Left lung (tissue), 10 donors: ENCODE measurements around the gene MRM2. TPM values are rescaled to one million over a fixed set of nuclear protein-coding genes. Genes with fewer than 3 reads are reported as not detected.

Experiments used
- ATAC-seq: fragments of 200-7000 bp; cut with Tn5 transposase; one replicate; pipeline ENCODE4 v1.9.1; 2020; ENCODE audit warnings: moderate library complexity
- DNase-seq, 4 donors: peaks; one replicate each; pipeline ENCODE4 v3.0.0-alpha.2; 2013 to 2020
- H3K27ac ChIP-seq, 2 donors: fragments of 200-600 bp; sonication (generic) in 1 of 2; one replicate each; pipeline versions ENCODE4 v1.5.0 to v1.8.0; 2020 to 2021
- H3K27me3 ChIP-seq, 2 donors: fragments of 200-600 bp; sonication (generic) in 1 of 2; one replicate each; pipeline versions ENCODE4 v1.5.0 to v1.8.0; 2020 to 2021
- H3K36me3 ChIP-seq, 2 donors: fragments of 200-600 bp; sonication (generic) in 1 of 2; one replicate each; pipeline versions ENCODE4 v1.5.0 to v1.8.0; 2020 to 2021
- H3K4me1 ChIP-seq, 2 donors: fragments of 200-600 bp; one replicate each; pipeline ENCODE4 v1.8.0; 2021
- H3K4me3 ChIP-seq, 2 donors: fragments of 200-600 bp; sonication (generic) in 1 of 2; one replicate each; pipeline versions ENCODE4 v1.5.0 to v1.8.0; 2020 to 2021; ENCODE audit warnings: mild to moderate bottlenecking in 1 of 2
- H3K9me3 ChIP-seq, 2 donors: fragments of 200-600 bp; sonication (generic) in 1 of 2; one replicate each; pipeline versions ENCODE4 v1.5.0 to v1.8.0; 2020 to 2021
- intact Hi-C, 2 donors: fragments of 100-400 bp; cut with DNase I; formaldehyde crosslinking; loops; one replicate each; pipeline versions ENCODE4 v1.11.2 to v1.14.2; 2022
- polyA plus RNA-seq, 6 donors: library from polyadenylated mRNA; unstranded; fragments of 120-200 nt; gene quantifications; one replicate each; pipeline ENCODE4 v1.2.1, GENCODE V29; 2013; ENCODE audit not compliant: insufficient read length in 6 of 6
- total RNA-seq, 2 donors: library from RNA; stranded (reverse); fragmentation: NEBNext Ultra II Directional; extraction: Animal tissue kit (Norgen Biotek cat#: 25700); gene quantifications; one replicate each; pipeline ENCODE4 v1.2.1, GENCODE V29; 2021
- TF ChIP-seq, protein P1 (sequence below), 2 donors: fragments of 200-600 bp; sonication (generic) in 1 of 2; IDR thresholded peaks; one replicate each; pipeline versions ENCODE4 v1.5.0 to v1.8.0; 2021; ENCODE audit warnings: antibody characterized with exemption in 2 of 2
- donor health status: DM: no; HTN: yes; CAD: no.
- donor health status: DM: no; HTN: no; CAD: no.

Gene MRM2
- total and polyA plus RNA-seq, 8 donors, result 23.0 to 36.6 (median 31.2) TPM

DNA sequence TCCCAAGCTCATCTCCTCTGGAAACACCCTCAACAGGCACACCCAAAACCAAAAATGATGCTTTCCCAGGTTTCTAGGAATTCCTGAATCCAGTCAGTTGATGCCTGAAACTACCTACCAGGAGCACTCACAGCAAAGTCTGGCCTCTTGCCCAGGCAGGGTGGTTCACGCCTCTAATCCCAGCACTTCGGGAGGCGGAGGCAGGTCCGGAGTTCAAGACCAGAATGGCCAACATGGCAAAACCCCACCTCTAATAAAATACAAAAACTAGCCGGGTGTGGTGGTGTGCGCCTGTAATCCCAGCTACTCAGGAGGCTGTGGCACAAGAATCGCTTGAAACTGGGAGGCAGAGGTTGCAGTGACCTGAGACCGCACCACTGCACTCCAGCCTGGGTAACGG is 11.1 kb downstream of the MRM2 start:
- no peak overlapping the region for H3K27ac ChIP-seq
- H3K4me1 ChIP-seq, result peaks cover 9 to 24% of the 10 kb centered on the region in 2 donors
- TF ChIP-seq, protein P1, sequence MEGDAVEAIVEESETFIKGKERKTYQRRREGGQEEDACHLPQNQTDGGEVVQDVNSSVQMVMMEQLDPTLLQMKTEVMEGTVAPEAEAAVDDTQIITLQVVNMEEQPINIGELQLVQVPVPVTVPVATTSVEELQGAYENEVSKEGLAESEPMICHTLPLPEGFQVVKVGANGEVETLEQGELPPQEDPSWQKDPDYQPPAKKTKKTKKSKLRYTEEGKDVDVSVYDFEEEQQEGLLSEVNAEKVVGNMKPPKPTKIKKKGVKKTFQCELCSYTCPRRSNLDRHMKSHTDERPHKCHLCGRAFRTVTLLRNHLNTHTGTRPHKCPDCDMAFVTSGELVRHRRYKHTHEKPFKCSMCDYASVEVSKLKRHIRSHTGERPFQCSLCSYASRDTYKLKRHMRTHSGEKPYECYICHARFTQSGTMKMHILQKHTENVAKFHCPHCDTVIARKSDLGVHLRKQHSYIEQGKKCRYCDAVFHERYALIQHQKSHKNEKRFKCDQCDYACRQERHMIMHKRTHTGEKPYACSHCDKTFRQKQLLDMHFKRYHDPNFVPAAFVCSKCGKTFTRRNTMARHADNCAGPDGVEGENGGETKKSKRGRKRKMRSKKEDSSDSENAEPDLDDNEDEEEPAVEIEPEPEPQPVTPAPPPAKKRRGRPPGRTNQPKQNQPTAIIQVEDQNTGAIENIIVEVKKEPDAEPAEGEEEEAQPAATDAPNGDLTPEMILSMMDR (IDR thresholded peaks at IDR 0.05), result no peak
- no peaks in the 10 kb centered on the region for H3K27me3 ChIP-seq
- H3K9me3 ChIP-seq, result no peaks in the 10 kb centered on the region
- ATAC-seq (no peak), DNase-seq (peak in 1 of 4 donors; percentile 30)
- intact Hi-C loops, result no loop called here
- H3K4me3 ChIP-seq, result no peak overlapping the region
- peaks cover 0 to 67% of the 10 kb centered on the region in 2 donors for H3K36me3 ChIP-seq

DNA sequence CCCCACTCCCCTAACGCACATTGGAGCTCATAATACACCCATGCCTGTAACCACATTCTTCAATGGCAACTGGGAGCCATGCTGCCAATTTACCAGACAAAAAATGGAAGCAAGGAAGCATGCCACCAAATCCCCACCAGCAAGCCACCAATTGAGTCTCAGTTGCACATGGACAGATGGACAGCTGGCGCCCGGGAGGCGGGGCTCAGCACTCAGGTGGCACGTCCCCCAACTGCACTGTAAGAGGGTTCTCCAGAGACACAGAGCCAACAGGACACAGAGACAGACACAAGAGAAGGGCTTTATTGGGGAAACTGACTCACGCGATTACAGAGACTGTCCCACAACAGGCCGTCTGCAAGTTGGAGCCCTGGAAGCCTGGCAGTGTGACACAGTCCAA is 11.8 kb downstream of the MRM2 start:
- H3K36me3 ChIP-seq, result peaks cover 0 to 65% of the 10 kb centered on the region in 2 donors
- ATAC-seq (no peak), DNase-seq (peak in 1 of 4 donors; percentile 39)
- intact Hi-C loops, result no loop called here
- H3K4me1 ChIP-seq, result peaks cover 12 to 24% of the 10 kb centered on the region in 2 donors
- H3K27me3 ChIP-seq, result no peaks in the 10 kb centered on the region
- no peaks in the 10 kb centered on the region for H3K9me3 ChIP-seq
- H3K4me3 ChIP-seq, result no peak overlapping the region
- no peak overlapping the region for H3K27ac ChIP-seq
- TF ChIP-seq, protein P1 (IDR thresholded peaks at IDR 0.05), result no peak

DNA sequence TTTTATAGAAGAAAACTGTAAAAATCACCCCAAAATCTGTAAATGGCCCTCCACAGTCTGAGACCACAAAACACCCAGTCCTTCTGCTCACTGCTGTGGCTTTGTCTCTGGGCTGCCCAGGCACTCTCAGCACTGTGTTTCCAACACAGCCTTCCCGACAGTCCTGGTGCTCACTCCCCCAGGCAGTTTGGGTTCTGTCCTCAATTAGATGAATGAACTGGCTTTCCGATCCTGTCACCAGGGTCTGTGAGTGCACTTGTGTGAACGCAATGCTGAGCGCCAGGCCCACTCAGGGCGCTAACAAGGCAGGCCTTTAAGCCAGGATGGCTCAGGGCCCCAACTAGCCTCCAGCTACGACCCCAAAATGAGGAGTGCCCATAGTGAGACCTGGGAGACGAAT is 12.5 kb downstream of the MRM2 start:
- Histone ChIP-seq H3K27me3 (no peaks in the 10 kb centered on the region), H3K9me3 (no peaks in the 10 kb centered on the region), H3K4me1 (peaks cover 12 to 24% of the 10 kb centered on the region in 2 donors), H3K36me3 (peaks cover 0 to 65% of the 10 kb centered on the region in 2 donors), H3K27ac (no peak overlapping the region), H3K4me3 (no peak overlapping the region)
- DNase-seq (peak in 1 of 4 donors; percentile 43), ATAC-seq (no peak)
- intact Hi-C loops, result no loop called here
- TF ChIP-seq, protein P1 (IDR thresholded peaks at IDR 0.05), result no peak

DNA sequence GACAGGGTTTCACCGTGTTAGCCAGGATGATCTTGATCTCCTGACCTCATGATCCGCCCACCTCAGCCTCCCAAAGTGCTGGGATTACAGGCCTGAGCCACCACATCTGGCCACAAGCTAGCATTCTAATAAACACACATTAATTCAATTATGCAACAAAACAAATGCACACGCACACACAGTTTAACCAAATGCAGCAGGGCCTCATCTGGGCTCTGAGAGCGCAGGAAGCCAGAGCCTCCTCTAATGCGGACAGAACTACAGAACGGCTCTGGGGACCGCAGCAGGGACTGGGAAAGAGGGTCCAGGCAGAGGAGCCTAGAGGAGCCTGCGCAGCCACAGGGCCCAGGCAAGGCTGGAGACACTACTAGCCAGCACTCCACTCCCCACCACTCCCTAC is 13.1 kb downstream of the MRM2 start:
- Histone ChIP-seq H3K27me3 (no peaks in the 10 kb centered on the region), H3K4me1 (peaks cover 12 to 24% of the 10 kb centered on the region in 2 donors), H3K36me3 (peaks cover 0 to 65% of the 10 kb centered on the region in 2 donors), H3K9me3 (no peaks in the 10 kb centered on the region), H3K27ac (no peak overlapping the region), H3K4me3 (no peak overlapping the region)
- TF ChIP-seq, protein P1 (IDR thresholded peaks at IDR 0.05), result no peak
- intact Hi-C loops, result no loop called here
- no peak for ATAC-seq
- DNase-seq, result peak in 1 of 4 donors; percentile 64

DNA sequence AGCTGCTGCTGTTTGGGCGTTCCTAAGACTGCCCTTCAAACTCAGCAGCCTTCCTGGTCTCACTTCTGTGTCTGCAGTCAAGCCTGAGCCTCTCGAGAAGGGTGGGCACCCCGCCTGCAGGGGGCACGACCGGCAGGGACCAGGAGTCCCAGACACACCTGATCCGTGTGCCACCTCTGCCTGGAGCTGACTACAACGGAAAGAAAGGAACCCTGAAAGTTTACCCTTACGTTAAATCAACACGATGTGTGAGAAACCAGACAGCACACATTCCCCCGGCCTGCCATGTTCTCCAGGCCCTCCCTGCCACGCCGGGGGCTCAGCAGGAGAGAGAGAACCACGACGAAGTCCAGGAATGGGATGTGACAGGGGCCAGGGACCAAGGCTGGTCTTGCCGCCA is 14.3 kb downstream of the MRM2 start:
- DNase-seq (peak in 1 of 4 donors; percentile 41), ATAC-seq (no peak)
- no peaks in the 10 kb centered on the region for H3K9me3 ChIP-seq
- intact Hi-C loops, result no loop called here
- TF ChIP-seq, protein P1 (IDR thresholded peaks at IDR 0.05), result no peak
- no peak overlapping the region for H3K4me3 ChIP-seq
- no peak overlapping the region for H3K27ac ChIP-seq
- peaks cover 12 to 24% of the 10 kb centered on the region in 2 donors for H3K4me1 ChIP-seq
- no peaks in the 10 kb centered on the region for H3K27me3 ChIP-seq
- peaks cover 0 to 77% of the 10 kb centered on the region in 2 donors for H3K36me3 ChIP-seq
